HCT116 (cell line): ENCODE measurements around the gene GNGT2.

Experiments
- EGR1 ChIP-seq: IDR thresholded peaks from 2 replicates; pipeline ENCODE4 v1.6.1; 2012; ENCODE audit warnings: low read depth
- EZH2 ChIP-seq: fragments of 200-600 bp; sonication (generic); IDR thresholded peaks from 2 replicates; pipeline ENCODE4 v1.6.1; 2017; ENCODE audit warnings: antibody characterized with exemption, mixed run types
- POLR2AphosphoS5 ChIP-seq: IDR thresholded peaks from 2 replicates; pipeline ENCODE4 v1.6.1; 2011; ENCODE audit warnings: mild to moderate bottlenecking, low read depth, low read length, moderate library complexity
- RAD21 ChIP-seq: IDR thresholded peaks from 2 replicates; pipeline ENCODE4 v1.6.1; 2012; ENCODE audit warnings: low read depth, mild to moderate bottlenecking
- TF ChIP-seq, protein P1 (sequence below), 3 experiments: fragments of 200-600 bp in 1 of 3; sonication (generic) in 1 of 3; IDR thresholded peaks in 2 of 3; conservative IDR thresholded peaks in 1 of 3; 2 replicates each; pipeline ENCODE4 v1.5.1; 2012 to 2017; ENCODE audit warnings: low read depth in 2 of 3, low read length in 2 of 3, antibody characterized with exemption in 1 of 3, borderline replicate concordance in 1 of 3, control low read depth in 1 of 3, mild to moderate bottlenecking in 1 of 3, mixed read lengths in 1 of 3, mixed run types in 1 of 3, moderate library complexity in 1 of 3; ENCODE audit not compliant: insufficient read depth in 1 of 3

DNA sequence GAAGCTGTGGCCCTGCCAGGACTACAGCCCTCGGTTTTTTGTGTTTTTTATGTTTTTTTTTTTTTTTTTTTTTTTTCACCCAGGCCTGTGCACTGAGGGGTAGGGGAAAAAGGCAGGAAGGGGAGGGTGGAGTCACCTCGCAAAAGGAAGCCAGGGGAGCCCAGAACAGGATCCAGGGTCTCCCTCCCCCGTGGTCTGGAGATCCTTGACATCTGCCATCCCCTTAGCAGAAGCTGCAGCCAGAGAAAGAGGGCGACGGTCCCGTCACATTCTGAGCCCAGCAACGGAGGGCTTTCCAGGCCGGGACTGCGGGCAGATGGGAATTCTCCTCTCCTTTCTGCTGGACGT, 49.3 kb upstream of the GNGT2 start:
- TF ChIP-seq, protein P1, sequence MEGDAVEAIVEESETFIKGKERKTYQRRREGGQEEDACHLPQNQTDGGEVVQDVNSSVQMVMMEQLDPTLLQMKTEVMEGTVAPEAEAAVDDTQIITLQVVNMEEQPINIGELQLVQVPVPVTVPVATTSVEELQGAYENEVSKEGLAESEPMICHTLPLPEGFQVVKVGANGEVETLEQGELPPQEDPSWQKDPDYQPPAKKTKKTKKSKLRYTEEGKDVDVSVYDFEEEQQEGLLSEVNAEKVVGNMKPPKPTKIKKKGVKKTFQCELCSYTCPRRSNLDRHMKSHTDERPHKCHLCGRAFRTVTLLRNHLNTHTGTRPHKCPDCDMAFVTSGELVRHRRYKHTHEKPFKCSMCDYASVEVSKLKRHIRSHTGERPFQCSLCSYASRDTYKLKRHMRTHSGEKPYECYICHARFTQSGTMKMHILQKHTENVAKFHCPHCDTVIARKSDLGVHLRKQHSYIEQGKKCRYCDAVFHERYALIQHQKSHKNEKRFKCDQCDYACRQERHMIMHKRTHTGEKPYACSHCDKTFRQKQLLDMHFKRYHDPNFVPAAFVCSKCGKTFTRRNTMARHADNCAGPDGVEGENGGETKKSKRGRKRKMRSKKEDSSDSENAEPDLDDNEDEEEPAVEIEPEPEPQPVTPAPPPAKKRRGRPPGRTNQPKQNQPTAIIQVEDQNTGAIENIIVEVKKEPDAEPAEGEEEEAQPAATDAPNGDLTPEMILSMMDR (IDR thresholded peaks at IDR 0.05 in 2 of 3, conservative IDR thresholded peaks at IDR 0.05 in 1 of 3; ENCODE audit: borderline replicate concordance in 1 of 3, insufficient read depth in 1 of 3, low read depth in 2 of 3, low read length in 2 of 3) = no peak
- no peak for TF ChIP-seq EGR1
- no peak for TF ChIP-seq POLR2AphosphoS5
- no peak for TF ChIP-seq EZH2
- TF ChIP-seq RAD21 = no peak
